ENCODE results near the gene AGRP.
A peak's percentile ranks its signal among the peaks of the same experiment; 100 is the strongest.

AGRP gene

GRCh38 chr16:67482233-67482924, 968 bp downstream of the AGRP start:
- no peak for DNase-seq (ENCODE audit: low spot score)
- Mint-ChIP-seq H3K4me3 (peak overlapping the region; percentile 100), H3K4me1 (ENCODE audit: low read depth) (peaks cover 16% of the 10 kb centered on the region), H3K27ac (peak overlapping the region; percentile 98), H3K36me3 (ENCODE audit: low read depth) (peaks cover 17% of the 10 kb centered on the region), H3K9me3 (no peaks in the 10 kb centered on the region), H3K27me3 (ENCODE audit: low read depth) (no peaks in the 10 kb centered on the region)

- Mint-ChIP-seq H3K9me3 (no peaks in the 10 kb centered on the region), H3K27ac (peak overlapping the region; percentile 98), H3K4me3 (peak overlapping the region; percentile 100), H3K27me3 (ENCODE audit: low read depth) (no peaks in the 10 kb centered on the region), H3K4me1 (ENCODE audit: low read depth) (peaks cover 16% of the 10 kb centered on the region), H3K36me3 (ENCODE audit: low read depth) (peaks cover 17% of the 10 kb centered on the region)
- DNase-seq (ENCODE audit: low spot score): peak; percentile 47
Measured at GRCh38 chr16:67481561-67482232, 1.6 kb downstream of the AGRP start.

GRCh38 chr16:67480833-67481560, 2.4 kb downstream of the AGRP start, which contains the start of gene ATP6V0D1:
TSS of gene ATP6V0D1 (minus strand) at chr16:67481157. CDS start at chr16:67481086, 71 bp downstream.
- peak within 1 kb of the TSS; percentile 100 for H3K4me3 Mint-ChIP-seq
- peaks cover 16% of the 10 kb centered on the region for H3K4me1 Mint-ChIP-seq (ENCODE audit: low read depth)

GRCh38 chr16:67477960-67478554, 5.3 kb downstream of the AGRP start:
- peaks cover 12% of the 10 kb centered on the region for H3K4me1 Mint-ChIP-seq (ENCODE audit: low read depth)
- H3K4me3 Mint-ChIP-seq: peak overlapping the region; percentile 31

More at GRCh38 chr16:67480833-67481560, 2.4 kb downstream of the AGRP start, which contains the start of gene ATP6V0D1:
- Mint-ChIP-seq H3K27me3 (ENCODE audit: low read depth) (no peaks in the 10 kb centered on the region), H3K9me3 (no peaks in the 10 kb centered on the region), H3K27ac (peak within 1 kb of the TSS; percentile 98), H3K36me3 (ENCODE audit: low read depth) (peaks cover 17% of the 10 kb centered on the region)
- DNase-seq (ENCODE audit: low spot score): peak; percentile 99

GRCh38 chr16:67474551-67475455, 8.5 kb downstream of the AGRP start:
- H3K9me3 Mint-ChIP-seq: no peaks in the 10 kb centered on the region
- no peaks in the 10 kb centered on the region for H3K27me3 Mint-ChIP-seq (ENCODE audit: low read depth)
- H3K27ac Mint-ChIP-seq: no peak overlapping the region
- no peak overlapping the region for H3K4me3 Mint-ChIP-seq
- DNase-seq (ENCODE audit: low spot score): no peak
- H3K36me3 Mint-ChIP-seq (ENCODE audit: low read depth): peaks cover 2% of the 10 kb centered on the region
- H3K4me1 Mint-ChIP-seq (ENCODE audit: low read depth): peaks cover 4% of the 10 kb centered on the region

More at GRCh38 chr16:67477960-67478554, 5.3 kb downstream of the AGRP start:
- Mint-ChIP-seq H3K27ac (no peak overlapping the region), H3K27me3 (ENCODE audit: low read depth) (no peaks in the 10 kb centered on the region), H3K9me3 (no peaks in the 10 kb centered on the region), H3K36me3 (ENCODE audit: low read depth) (peaks cover 9% of the 10 kb centered on the region)
- no peak for DNase-seq (ENCODE audit: low spot score)

- Mint-ChIP-seq H3K27me3 (ENCODE audit: low read depth) (no peaks in the 10 kb centered on the region), H3K36me3 (ENCODE audit: low read depth) (no peaks in the 10 kb centered on the region), H3K4me3 (no peak overlapping the region), H3K4me1 (ENCODE audit: low read depth) (no peaks in the 10 kb centered on the region), H3K9me3 (no peaks in the 10 kb centered on the region), H3K27ac (no peak overlapping the region)
- DNase-seq (ENCODE audit: low spot score): no peak
Measured at GRCh38 chr16:67471758-67472384, 11.5 kb downstream of the AGRP start.

- Mint-ChIP-seq H3K36me3 (ENCODE audit: low read depth) (no peaks in the 10 kb centered on the region), H3K4me3 (no peak overlapping the region), H3K27me3 (ENCODE audit: low read depth) (no peaks in the 10 kb centered on the region), H3K4me1 (ENCODE audit: low read depth) (peaks cover 3% of the 10 kb centered on the region), H3K27ac (no peak overlapping the region), H3K9me3 (no peaks in the 10 kb centered on the region)
- no peak for DNase-seq (ENCODE audit: low spot score)
Measured at GRCh38 chr16:67470359-67470758, 13.0 kb downstream of the AGRP start.

- no peak overlapping the region for H3K4me3 Mint-ChIP-seq
- no peaks in the 10 kb centered on the region for H3K36me3 Mint-ChIP-seq (ENCODE audit: low read depth)
- no peaks in the 10 kb centered on the region for H3K27me3 Mint-ChIP-seq (ENCODE audit: low read depth)
- H3K27ac Mint-ChIP-seq: no peak overlapping the region
- H3K4me1 Mint-ChIP-seq (ENCODE audit: low read depth): peaks cover 4% of the 10 kb centered on the region
- no peak for DNase-seq (ENCODE audit: low spot score)
- H3K9me3 Mint-ChIP-seq: no peaks in the 10 kb centered on the region
Measured at GRCh38 chr16:67468731-67469130, 14.6 kb downstream of the AGRP start.

GRCh38 chr16:67466581-67466980, 16.8 kb downstream of the AGRP start:
- DNase-seq (ENCODE audit: low spot score): no peak
- H3K27me3 Mint-ChIP-seq (ENCODE audit: low read depth): no peaks in the 10 kb centered on the region
- H3K4me1 Mint-ChIP-seq (ENCODE audit: low read depth): peaks cover 4% of the 10 kb centered on the region
- H3K9me3 Mint-ChIP-seq: no peaks in the 10 kb centered on the region
- no peak overlapping the region for H3K4me3 Mint-ChIP-seq
- no peaks in the 10 kb centered on the region for H3K36me3 Mint-ChIP-seq (ENCODE audit: low read depth)
- no peak overlapping the region for H3K27ac Mint-ChIP-seq

- no peaks in the 10 kb centered on the region for H3K27me3 Mint-ChIP-seq (ENCODE audit: low read depth)
- H3K4me1 Mint-ChIP-seq (ENCODE audit: low read depth): peaks cover 4% of the 10 kb centered on the region
- no peak for DNase-seq (ENCODE audit: low spot score)
- H3K4me3 Mint-ChIP-seq: no peak overlapping the region
- H3K27ac Mint-ChIP-seq: no peak overlapping the region
- H3K36me3 Mint-ChIP-seq (ENCODE audit: low read depth): no peaks in the 10 kb centered on the region
- H3K9me3 Mint-ChIP-seq: no peaks in the 10 kb centered on the region
Measured at GRCh38 chr16:67464565-67464964, 18.8 kb downstream of the AGRP start.

GRCh38 chr16:67463691-67464090, 19.7 kb downstream of the AGRP start:
- no peak for DNase-seq (ENCODE audit: low spot score)
- Mint-ChIP-seq H3K27ac (no peak overlapping the region), H3K4me1 (ENCODE audit: low read depth) (peaks cover 4% of the 10 kb centered on the region), H3K4me3 (no peak overlapping the region), H3K36me3 (ENCODE audit: low read depth) (no peaks in the 10 kb centered on the region), H3K27me3 (ENCODE audit: low read depth) (no peaks in the 10 kb centered on the region), H3K9me3 (no peaks in the 10 kb centered on the region)

GRCh38 chr16:67463059-67463458, 20.3 kb downstream of the AGRP start:
- H3K27ac Mint-ChIP-seq: no peak overlapping the region
- no peak for DNase-seq (ENCODE audit: low spot score)
- H3K36me3 Mint-ChIP-seq (ENCODE audit: low read depth): no peaks in the 10 kb centered on the region
- no peaks in the 10 kb centered on the region for H3K27me3 Mint-ChIP-seq (ENCODE audit: low read depth)
- H3K9me3 Mint-ChIP-seq: no peaks in the 10 kb centered on the region
- H3K4me1 Mint-ChIP-seq (ENCODE audit: low read depth): peaks cover 4% of the 10 kb centered on the region
- no peak overlapping the region for H3K4me3 Mint-ChIP-seq

GRCh38 chr16:67462279-67462655, 21.1 kb downstream of the AGRP start:
- Mint-ChIP-seq H3K27me3 (ENCODE audit: low read depth) (no peaks in the 10 kb centered on the region), H3K4me1 (ENCODE audit: low read depth) (peaks cover 4% of the 10 kb centered on the region), H3K4me3 (no peak overlapping the region), H3K36me3 (ENCODE audit: low read depth) (no peaks in the 10 kb centered on the region), H3K27ac (no peak overlapping the region), H3K9me3 (no peaks in the 10 kb centered on the region)
- no peak for DNase-seq (ENCODE audit: low spot score)
